Mucosa of stomach (tissue), 1 donor: ENCODE measurements around the gene MAP3K12.

Experiments used
- H3K27me3 ChIP-seq: one replicate; pipeline ENCODE4 v1.7.0; 2013; ENCODE audit warnings: mild to moderate bottlenecking, low read length; ENCODE audit not compliant: control insufficient read depth, insufficient read depth
- H3K36me3 ChIP-seq: one replicate; pipeline ENCODE4 v1.7.0; 2013; ENCODE audit warnings: low read length; ENCODE audit not compliant: control insufficient read depth, insufficient read depth
- H3K4me1 ChIP-seq: one replicate; pipeline ENCODE4 v1.7.0; 2013; ENCODE audit warnings: mild to moderate bottlenecking, low read length; ENCODE audit not compliant: control insufficient read depth, insufficient read depth
- H3K4me3 ChIP-seq: one replicate; pipeline ENCODE4 v1.7.0; 2013; ENCODE audit warnings: low read length
- H3K9ac ChIP-seq: one replicate; pipeline ENCODE4 v1.7.0; 2013; ENCODE audit warnings: mild to moderate bottlenecking, low read length, moderate library complexity
- H3K9me3 ChIP-seq: one replicate; pipeline ENCODE4 v1.7.0; 2013; ENCODE audit warnings: mild to moderate bottlenecking, low read length, moderate library complexity; ENCODE audit not compliant: control insufficient read depth
- donor health status: Pancreatic carcinoma.

MAP3K12 gene

GRCh38 chr12:53431187-53431586 is 68.1 kb downstream of the MAP3K12 start:
- Histone ChIP-seq H3K4me1 (no peaks in the 10 kb centered on the region), H3K9me3 (no peaks in the 10 kb centered on the region), H3K27me3 (no peaks in the 10 kb centered on the region), H3K36me3 (no peaks in the 10 kb centered on the region), H3K4me3 (no peak overlapping the region), H3K9ac (no peak overlapping the region)

GRCh38 chr12:53430116-53430515 is 69.1 kb downstream of the MAP3K12 start:
- Histone ChIP-seq H3K9me3 (no peaks in the 10 kb centered on the region), H3K9ac (no peak overlapping the region), H3K4me1 (no peaks in the 10 kb centered on the region), H3K27me3 (no peaks in the 10 kb centered on the region), H3K36me3 (no peaks in the 10 kb centered on the region), H3K4me3 (no peak overlapping the region)
